ENCODE results near the gene ADARB1. TPM values are rescaled to one million over a fixed set of nuclear protein-coding genes. Genes with fewer than 3 reads are reported as not detected.

ADARB1 gene
- total RNA-seq, 2 experiments from 2014 or later, result 59.1 to 59.6 TPM

DNA sequence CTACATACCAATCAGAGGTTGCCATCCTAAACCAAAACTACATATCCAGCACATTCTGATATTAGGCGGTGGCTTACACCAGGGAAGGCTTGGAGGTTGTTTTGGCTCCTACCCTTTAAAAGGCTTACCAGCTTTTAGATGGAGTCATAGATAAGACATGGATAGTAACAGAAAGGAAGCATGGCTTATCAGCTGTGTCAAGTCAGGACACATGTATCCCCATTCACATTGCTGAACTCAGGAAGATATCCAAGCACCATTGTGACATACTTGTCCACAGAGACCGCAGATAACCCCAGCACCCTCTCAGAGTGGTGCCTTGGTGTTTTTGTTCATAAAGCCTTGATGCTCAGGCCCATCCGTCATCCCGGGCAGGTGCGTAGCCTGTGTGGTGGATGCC is 39.7 kb downstream of the ADARB1 start:
- peaks cover 36% of the 10 kb centered on the region for H3K4me1 Mint-ChIP-seq
- H3K27ac Mint-ChIP-seq, result no peak overlapping the region
- H3K36me3 Mint-ChIP-seq (ENCODE audit: low read depth), result peaks cover 3% of the 10 kb centered on the region
- POLR2A ChIA-PET, result no interaction called here
- H3K27me3 Mint-ChIP-seq, result no peaks in the 10 kb centered on the region
- no peak for DNase-seq
- no peak overlapping the region for H3K4me3 Mint-ChIP-seq
- H3K9me3 Mint-ChIP-seq, result no peaks in the 10 kb centered on the region
- CTCF ChIA-PET, result interaction anchor here (1.0 to 1.2 kb wide), 2 partner anchors 14 to 24 kb away, joined by 4 to 6 read pairs; no protein-coding TSS in a partner anchor

DNA sequence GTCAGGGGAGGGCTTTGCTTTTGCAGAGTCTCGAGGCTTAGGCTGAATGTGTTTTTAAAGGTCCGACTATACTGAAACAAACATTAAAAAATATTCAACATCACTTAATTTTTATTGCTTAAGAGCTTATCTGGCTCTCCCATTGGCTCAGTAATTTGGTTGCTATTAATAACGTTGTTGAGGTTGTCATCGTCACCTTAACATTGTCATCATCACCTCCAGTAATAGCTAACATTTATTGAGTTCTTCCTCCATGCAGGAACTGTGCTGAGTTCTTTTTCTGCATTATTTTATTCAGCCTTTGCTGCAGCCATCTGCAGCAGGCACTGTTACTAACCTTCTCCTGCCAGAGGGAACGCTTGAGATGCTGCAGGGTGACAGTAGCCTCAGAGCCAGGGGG is 40.1 kb downstream of the ADARB1 start:
- Mint-ChIP-seq H3K27ac (no peak overlapping the region), H3K4me1 (peaks cover 32% of the 10 kb centered on the region), H3K27me3 (no peaks in the 10 kb centered on the region), H3K9me3 (no peaks in the 10 kb centered on the region), H3K4me3 (no peak overlapping the region), H3K36me3 (ENCODE audit: low read depth) (peaks cover 3% of the 10 kb centered on the region)
- ChIA-PET CTCF (no interaction called here), POLR2A (no interaction called here)
- no peak for DNase-seq

DNA sequence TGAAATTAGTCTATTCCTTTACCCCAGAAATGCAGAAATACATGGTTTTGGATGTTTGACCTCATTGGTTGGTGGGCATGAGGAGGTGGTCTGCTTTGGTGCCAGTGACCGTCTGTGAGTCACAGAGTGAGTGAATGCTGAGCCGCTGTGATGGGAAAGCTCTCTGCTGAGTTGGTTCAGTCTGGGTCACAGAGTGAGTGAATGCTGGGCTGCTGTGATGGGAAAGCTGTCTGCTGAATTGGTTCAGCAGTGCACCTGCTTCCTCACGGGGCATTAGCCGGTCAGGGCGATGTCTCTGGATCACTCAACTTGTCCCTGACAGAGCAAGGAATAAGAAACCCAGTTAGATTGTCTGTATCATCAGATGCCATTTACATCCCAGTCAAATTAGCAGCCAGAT is 40.8 kb downstream of the ADARB1 start:
- DNase-seq, result no peak
- Mint-ChIP-seq H3K36me3 (ENCODE audit: low read depth) (peaks cover 3% of the 10 kb centered on the region), H3K4me1 (peaks cover 25% of the 10 kb centered on the region), H3K27me3 (no peaks in the 10 kb centered on the region), H3K9me3 (no peaks in the 10 kb centered on the region), H3K4me3 (no peak overlapping the region), H3K27ac (no peak overlapping the region)
- ChIA-PET CTCF (interaction anchor here (0.8 kb wide), 1 partner anchor 9 kb away, joined by 3 read pairs; no protein-coding TSS in a partner anchor), POLR2A (interaction anchor here (0.7 kb wide), 1 partner anchor 62 kb away, joined by 3 read pairs; no protein-coding TSS in a partner anchor)

DNA sequence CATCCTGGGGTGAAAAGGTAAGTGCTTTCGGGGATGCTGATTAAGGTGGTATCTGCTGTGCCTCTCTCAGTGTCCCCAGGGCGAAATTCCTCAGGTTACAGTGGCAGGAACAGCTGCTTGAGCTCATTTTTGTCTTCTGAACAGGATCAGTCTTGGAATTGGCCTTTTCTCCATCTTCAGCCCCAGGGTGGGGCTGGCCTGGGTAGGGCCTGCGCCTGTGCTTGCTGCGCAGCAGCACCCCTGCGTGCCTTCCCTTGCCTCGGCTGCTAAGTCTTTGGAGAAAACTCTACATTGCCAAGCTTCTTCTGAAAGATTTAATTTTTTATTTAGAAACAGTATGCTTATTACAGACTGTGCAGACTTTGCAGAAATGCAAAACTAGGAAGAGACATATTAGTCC is 41.7 kb downstream of the ADARB1 start:
- H3K27me3 Mint-ChIP-seq, result no peaks in the 10 kb centered on the region
- no peaks in the 10 kb centered on the region for H3K9me3 Mint-ChIP-seq
- H3K36me3 Mint-ChIP-seq (ENCODE audit: low read depth), result peaks cover 3% of the 10 kb centered on the region
- ChIA-PET CTCF (interaction anchor here (0.5 to 2.5 kb wide), 2 partner anchors 12 to 22 kb away, joined by 3 to 14 read pairs; no protein-coding TSS in a partner anchor), POLR2A (interaction anchor here (0.7 kb wide), 1 partner anchor 63 kb away, joined by 3 read pairs; no protein-coding TSS in a partner anchor)
- no peak overlapping the region for H3K27ac Mint-ChIP-seq
- no peak overlapping the region for H3K4me3 Mint-ChIP-seq
- peaks cover 18% of the 10 kb centered on the region for H3K4me1 Mint-ChIP-seq
- no peak for DNase-seq

DNA sequence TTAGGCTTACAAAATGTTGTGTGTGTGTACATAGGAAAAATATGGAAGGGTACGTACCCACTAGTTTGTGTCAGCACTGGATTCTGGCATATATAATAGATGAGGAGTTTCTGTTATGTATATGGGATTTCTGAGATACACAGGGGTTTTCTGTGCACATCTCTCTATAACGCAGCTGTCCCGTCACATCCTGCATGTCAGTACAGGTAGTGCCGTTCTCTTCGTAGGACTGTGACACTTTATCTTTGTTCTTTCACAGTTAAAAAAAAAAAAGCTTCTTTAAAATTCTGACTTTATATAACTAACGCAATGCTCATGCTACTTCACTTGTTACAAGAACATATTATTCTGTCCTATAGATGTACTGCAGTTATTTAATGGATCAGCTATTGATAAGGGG is 42.9 kb downstream of the ADARB1 start:
- Mint-ChIP-seq H3K27ac (no peak overlapping the region), H3K36me3 (ENCODE audit: low read depth) (peaks cover 3% of the 10 kb centered on the region), H3K27me3 (no peaks in the 10 kb centered on the region), H3K9me3 (no peaks in the 10 kb centered on the region), H3K4me3 (no peak overlapping the region), H3K4me1 (peaks cover 11% of the 10 kb centered on the region)
- ChIA-PET CTCF (interaction anchor here (1.1 to 2.5 kb wide), 5 partner anchors 11 to 167 kb away, joined by 3 to 14 read pairs (median 4); no protein-coding TSS in a partner anchor), POLR2A (no interaction called here)
- DNase-seq, result no peak

DNA sequence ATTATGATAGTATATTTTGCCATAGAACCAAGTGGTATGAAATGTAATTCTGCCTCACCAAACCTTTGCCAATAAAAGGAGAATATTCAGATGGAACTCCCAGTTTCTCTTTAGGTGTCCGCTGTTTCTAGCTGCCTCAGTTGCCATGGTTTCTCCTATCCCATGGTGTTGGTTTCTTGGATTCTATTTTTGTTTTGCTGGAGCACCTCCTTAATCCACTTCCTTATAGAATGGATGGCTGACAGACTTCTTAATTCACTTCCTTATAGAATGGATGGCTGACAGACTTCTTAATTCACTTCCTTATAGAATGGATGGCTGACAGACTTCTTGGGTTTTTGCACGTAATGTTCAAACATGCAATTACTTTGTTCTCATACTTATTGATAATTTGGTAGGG is 43.7 kb downstream of the ADARB1 start:
- ChIA-PET POLR2A (no interaction called here), CTCF (interaction anchor here (1.1 to 2.5 kb wide), 5 partner anchors 10 to 168 kb away, joined by 3 to 14 read pairs (median 4); no protein-coding TSS in a partner anchor)
- no peaks in the 10 kb centered on the region for H3K9me3 Mint-ChIP-seq
- H3K4me3 Mint-ChIP-seq, result no peak overlapping the region
- H3K36me3 Mint-ChIP-seq (ENCODE audit: low read depth), result peaks cover 3% of the 10 kb centered on the region
- no peak overlapping the region for H3K27ac Mint-ChIP-seq
- H3K27me3 Mint-ChIP-seq, result no peaks in the 10 kb centered on the region
- DNase-seq, result no peak
- H3K4me1 Mint-ChIP-seq, result peaks cover 10% of the 10 kb centered on the region

DNA sequence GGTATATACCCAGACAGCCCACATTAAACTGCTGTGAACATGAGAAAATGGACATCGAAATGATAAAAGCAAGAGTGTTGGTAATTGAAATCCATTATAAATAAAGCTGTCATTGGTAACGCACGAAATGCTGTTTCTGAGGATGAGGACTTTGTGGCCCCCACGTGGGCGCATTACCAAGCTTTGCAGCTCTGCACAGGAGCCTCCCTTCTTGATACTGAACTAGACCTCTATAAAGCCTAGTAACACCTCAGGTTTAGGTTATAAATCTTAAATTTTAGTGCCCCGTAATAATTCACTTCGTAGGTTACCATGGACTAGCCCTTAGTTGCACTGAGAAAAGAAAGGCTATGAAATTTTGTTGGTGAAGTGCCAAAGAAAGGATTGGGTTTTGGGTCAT is 45.4 kb downstream of the ADARB1 start:
- no peak overlapping the region for H3K27ac Mint-ChIP-seq
- H3K36me3 Mint-ChIP-seq (ENCODE audit: low read depth), result no peaks in the 10 kb centered on the region
- no peak overlapping the region for H3K4me3 Mint-ChIP-seq
- no peaks in the 10 kb centered on the region for H3K9me3 Mint-ChIP-seq
- peaks cover 10% of the 10 kb centered on the region for H3K4me1 Mint-ChIP-seq
- ChIA-PET CTCF (no interaction called here), POLR2A (no interaction called here)
- no peaks in the 10 kb centered on the region for H3K27me3 Mint-ChIP-seq
- DNase-seq, result no peak

DNA sequence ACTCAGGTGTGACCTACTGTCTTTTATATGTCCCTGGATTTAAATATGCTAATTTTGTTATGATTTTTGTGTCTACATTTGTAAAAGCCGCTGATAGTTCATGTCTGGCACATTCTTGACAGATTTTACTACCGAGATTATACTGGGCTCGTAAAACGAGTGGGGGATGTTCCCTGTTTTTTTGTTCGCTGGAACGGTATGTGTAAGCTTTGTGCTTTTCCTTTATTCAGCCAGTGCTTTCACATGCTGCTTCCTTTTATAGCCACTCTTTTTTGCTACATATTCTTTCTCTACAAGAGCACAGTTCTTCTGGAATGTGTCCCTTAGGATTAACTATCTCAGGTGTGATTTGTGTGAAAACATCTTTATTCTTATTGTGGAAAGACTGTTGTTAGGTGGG is 46.6 kb downstream of the ADARB1 start:
- CTCF ChIA-PET, result interaction anchor here (1.0 to 2.6 kb wide), 3 partner anchors 7 to 20 kb away, joined by 4 to 16 read pairs (median 5); no protein-coding TSS in a partner anchor
- POLR2A ChIA-PET, result no interaction called here
- Mint-ChIP-seq H3K9me3 (no peaks in the 10 kb centered on the region), H3K36me3 (ENCODE audit: low read depth) (no peaks in the 10 kb centered on the region), H3K4me3 (no peak overlapping the region), H3K27me3 (no peaks in the 10 kb centered on the region), H3K4me1 (peaks cover 8% of the 10 kb centered on the region), H3K27ac (no peak overlapping the region)
- DNase-seq, result no peak

DNA sequence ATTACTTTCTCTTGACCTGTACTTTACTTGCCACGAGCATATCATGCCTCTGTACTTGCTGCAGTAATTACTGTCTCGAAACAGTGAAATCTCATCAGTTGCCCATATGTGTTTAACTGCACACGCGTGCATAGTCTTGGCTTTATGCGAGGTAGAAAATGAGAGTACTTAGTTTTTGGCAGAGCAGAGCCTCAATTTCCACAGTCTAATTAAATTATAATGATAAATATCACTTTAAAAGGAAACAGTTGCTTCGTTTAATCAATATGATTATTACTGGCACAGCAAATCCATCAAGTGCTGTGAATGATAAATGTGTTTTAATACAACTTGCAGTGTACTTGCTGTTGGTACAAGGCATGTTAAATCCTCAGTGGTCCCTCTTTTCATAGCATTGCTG is 47.6 kb downstream of the ADARB1 start:
- Mint-ChIP-seq H3K27ac (no peak overlapping the region), H3K36me3 (ENCODE audit: low read depth) (peaks cover 4% of the 10 kb centered on the region), H3K4me3 (no peak overlapping the region), H3K27me3 (no peaks in the 10 kb centered on the region), H3K9me3 (no peaks in the 10 kb centered on the region), H3K4me1 (peaks cover 3% of the 10 kb centered on the region)
- ChIA-PET CTCF (interaction anchor here (0.6 to 2.6 kb wide), 5 partner anchors 16 to 172 kb away, joined by 3 to 16 read pairs (median 3); no protein-coding TSS in a partner anchor), POLR2A (no interaction called here)
- DNase-seq, result no peak

DNA sequence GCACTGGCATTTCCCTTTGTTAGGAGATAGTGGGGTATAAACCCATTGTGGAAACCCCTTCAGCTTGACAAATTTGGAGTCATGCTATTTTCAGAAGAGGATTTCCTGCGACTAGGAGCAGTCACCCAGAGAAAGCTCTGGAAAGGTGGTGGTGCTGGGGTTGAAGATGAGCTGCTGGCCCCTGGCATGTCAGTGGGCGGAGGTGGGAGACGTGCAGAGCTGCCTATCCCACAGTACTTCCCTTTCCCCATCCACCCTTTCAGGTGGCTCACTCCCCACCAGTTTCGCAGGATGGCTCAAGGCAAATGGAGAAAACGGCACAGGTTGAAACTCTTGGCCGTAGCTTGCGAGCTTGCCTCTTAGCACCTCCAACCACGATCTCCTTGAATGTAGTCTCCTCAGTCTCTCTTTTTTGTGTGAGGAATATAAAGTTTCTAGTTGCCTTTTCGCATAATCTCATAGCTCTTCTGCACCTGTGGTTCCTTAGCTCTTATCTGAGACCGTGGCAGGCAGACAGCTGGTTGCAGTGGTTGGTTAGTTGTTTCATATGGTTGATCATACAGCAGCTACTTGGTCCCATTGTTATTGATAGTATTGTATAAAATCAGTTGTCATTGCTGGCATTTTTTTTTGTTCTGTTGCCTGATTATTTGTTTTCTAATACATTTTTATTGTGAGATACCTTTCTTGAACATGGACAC is 48.2 kb downstream of the ADARB1 start:
- H3K9me3 Mint-ChIP-seq, result no peaks in the 10 kb centered on the region
- POLR2A ChIA-PET, result no interaction called here

DNA sequence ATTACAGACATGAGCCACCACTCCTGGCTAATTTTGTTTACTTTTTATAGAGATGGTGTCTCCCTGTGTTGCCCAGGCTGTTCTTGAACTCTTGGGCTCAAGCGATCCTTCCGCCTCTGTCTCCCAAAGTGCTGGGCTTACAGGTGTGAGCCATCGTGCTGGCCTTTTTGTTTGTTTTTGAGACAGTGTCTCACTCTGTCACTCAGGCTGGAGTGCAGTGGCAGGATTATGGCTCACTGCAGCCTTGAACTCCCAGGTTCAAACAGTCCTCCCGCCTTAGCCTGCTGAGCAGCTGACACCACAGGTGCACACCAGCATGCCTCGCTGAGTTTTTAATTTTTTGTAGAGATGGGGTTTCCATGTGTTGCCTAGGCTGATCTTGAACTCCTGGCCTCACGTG is 49.1 kb downstream of the ADARB1 start:
- Mint-ChIP-seq H3K36me3 (ENCODE audit: low read depth) (peaks cover 4% of the 10 kb centered on the region), H3K9me3 (no peaks in the 10 kb centered on the region), H3K4me1 (peaks cover 5% of the 10 kb centered on the region), H3K4me3 (no peak overlapping the region), H3K27ac (no peak overlapping the region), H3K27me3 (no peaks in the 10 kb centered on the region)
- ChIA-PET CTCF (no interaction called here), POLR2A (no interaction called here)
- DNase-seq, result no peak

More for the DNA sequence above, 48.2 kb downstream of the ADARB1 start:
- H3K4me3 Mint-ChIP-seq, result no peak overlapping the region
- peaks cover 4% of the 10 kb centered on the region for H3K36me3 Mint-ChIP-seq (ENCODE audit: low read depth)
- CTCF ChIA-PET, result interaction anchor here (0.6 to 2.6 kb wide), 4 partner anchors 15 to 172 kb away, joined by 3 to 16 read pairs (median 3); no protein-coding TSS in a partner anchor
- peaks cover 2% of the 10 kb centered on the region for H3K4me1 Mint-ChIP-seq
- DNase-seq, result no peak
- no peak overlapping the region for H3K27ac Mint-ChIP-seq
- H3K27me3 Mint-ChIP-seq, result no peaks in the 10 kb centered on the region

DNA sequence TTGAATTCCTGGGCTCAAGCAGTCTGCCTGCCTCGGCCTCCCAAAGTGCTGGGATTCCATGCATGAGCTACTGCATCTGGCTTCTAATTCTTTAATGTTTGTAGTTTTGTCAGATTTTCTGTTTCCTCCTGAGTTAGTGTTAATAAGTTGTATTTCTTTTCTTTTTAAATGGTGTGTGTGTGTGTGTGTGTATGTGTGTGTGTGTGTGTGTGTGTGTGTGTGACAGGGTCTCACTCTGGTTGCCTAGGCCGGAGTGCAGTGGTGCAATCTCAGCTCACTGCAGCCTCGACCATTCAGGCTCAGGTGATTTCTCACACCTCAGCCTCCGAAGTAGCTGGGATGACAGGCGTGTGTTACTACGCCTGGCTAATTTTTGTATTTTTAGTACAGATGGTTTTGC is 50.2 kb downstream of the ADARB1 start:
- ChIA-PET POLR2A (no interaction called here), CTCF (interaction anchor here (1.0 to 8.1 kb wide), 5 partner anchors 14 to 179 kb away, joined by 3 to 150 read pairs (median 4); partner anchors contain the start of gene SLX9)
- H3K27ac Mint-ChIP-seq, result no peak overlapping the region
- no peak for DNase-seq
- no peaks in the 10 kb centered on the region for H3K9me3 Mint-ChIP-seq
- peaks cover 8% of the 10 kb centered on the region for H3K36me3 Mint-ChIP-seq (ENCODE audit: low read depth)
- no peak overlapping the region for H3K4me3 Mint-ChIP-seq
- H3K27me3 Mint-ChIP-seq, result no peaks in the 10 kb centered on the region
- peaks cover 13% of the 10 kb centered on the region for H3K4me1 Mint-ChIP-seq

DNA sequence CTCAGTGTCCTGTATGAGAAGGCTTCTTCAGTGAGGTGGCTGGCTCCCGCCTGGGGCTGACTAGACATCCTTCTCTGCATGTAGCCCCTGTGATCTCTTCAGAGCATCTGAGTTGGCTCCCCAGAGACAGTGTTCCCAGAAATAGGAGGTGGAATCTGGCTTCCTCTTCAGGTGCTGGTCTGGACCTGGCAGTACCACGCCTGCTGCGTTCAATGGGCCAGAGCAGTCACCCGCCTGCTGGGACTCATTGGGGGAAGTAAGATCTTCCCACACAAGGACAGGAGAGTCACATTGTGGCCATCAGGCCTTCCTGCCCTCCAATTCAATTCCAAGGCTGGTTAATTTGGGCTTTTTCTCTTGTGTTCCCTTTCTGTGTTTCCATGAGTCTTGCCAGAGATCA is 51.0 kb downstream of the ADARB1 start:
- Mint-ChIP-seq H3K27ac (no peak overlapping the region), H3K27me3 (no peaks in the 10 kb centered on the region), H3K4me1 (peaks cover 17% of the 10 kb centered on the region), H3K9me3 (no peaks in the 10 kb centered on the region), H3K36me3 (ENCODE audit: low read depth) (peaks cover 8% of the 10 kb centered on the region), H3K4me3 (no peak overlapping the region)
- ChIA-PET CTCF (interaction anchor here (0.9 to 8.1 kb wide), 6 partner anchors 13 to 180 kb away, joined by 3 to 150 read pairs (median 4); partner anchors contain the start of genes ADARB1 and SLX9), POLR2A (interaction anchor here (1.5 kb wide), 1 partner anchor 181 kb away, joined by 4 read pairs; no protein-coding TSS in a partner anchor)
- DNase-seq, result no peak
